ENCODE measurements around the gene GNG13.
"Not testable (repeated sequence)": the region's sequence is repeated elsewhere in the genome, so short reads cannot be mapped to it uniquely, and the experiment has no call there.

The GNG13 gene

DNA sequence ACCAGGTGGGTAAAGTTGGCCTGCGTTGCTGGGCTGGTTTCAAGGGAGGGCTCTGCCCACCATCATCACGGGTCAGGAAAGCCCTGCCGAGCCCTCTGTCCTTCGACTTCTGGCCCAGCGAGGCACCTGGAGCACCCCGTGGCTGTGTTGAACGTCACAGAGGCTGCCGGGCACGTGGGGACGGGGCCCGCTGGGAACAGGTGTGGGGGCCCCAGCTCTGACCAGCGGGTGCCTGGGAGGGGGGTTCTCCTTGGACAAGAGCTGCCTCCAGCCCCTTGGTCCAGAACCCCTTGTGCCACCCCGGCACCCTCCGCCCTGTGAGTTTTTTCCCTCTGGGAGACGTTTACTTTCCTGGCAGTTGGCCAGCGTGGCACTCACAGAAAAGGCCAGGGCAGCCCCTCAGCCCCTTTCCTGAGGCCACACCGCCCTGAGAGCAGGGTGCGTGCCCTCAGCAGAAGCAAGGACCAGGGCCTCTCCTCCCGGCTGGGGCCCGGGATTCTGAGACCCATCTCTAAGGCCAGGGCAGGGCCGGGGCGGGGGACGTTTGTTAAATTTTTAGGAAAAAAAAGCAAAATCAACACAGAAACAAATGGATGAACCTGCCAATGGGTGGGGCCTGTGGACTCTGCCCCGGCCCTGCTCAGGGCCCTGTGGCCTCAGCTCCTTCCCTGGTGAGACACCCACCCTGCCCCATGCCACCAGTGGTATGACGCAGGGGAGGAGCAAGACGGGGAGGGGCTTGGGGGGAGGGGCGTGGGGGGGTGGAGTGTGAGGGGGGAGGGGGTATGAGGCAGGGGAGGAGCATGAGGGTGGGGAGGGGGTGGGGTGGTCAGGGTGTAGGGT is 31.3 kb upstream of the GNG13 start:
- FAIRE-seq, result no peak

- FAIRE-seq, result no peak
Observed at GRCh38 chr16:830871-831570, 30.5 kb upstream of the GNG13 start.

- FAIRE-seq, result no peak
Observed at GRCh38 chr16:830107-830870, 29.8 kb upstream of the GNG13 start.

DNA sequence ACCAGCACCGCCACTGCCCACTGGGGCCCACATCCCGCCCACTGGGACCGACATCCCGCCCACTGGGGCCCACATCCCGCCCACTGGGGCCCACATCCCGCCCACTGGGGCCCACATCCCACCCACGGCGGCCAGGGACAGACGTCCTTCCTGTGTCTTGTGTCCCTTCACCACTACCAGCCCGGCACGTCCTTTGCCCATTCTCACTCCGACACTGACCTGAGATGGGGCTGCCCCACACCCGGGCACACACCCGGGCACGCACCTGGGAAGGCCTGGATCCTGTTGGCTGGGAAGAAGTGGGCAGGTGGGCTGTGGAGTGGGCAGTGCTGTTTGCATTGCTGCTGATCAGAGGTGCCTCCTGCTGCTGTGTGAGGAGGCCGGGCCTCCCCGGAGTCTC is 28.4 kb upstream of the GNG13 start:
- no peak for FAIRE-seq

DNA sequence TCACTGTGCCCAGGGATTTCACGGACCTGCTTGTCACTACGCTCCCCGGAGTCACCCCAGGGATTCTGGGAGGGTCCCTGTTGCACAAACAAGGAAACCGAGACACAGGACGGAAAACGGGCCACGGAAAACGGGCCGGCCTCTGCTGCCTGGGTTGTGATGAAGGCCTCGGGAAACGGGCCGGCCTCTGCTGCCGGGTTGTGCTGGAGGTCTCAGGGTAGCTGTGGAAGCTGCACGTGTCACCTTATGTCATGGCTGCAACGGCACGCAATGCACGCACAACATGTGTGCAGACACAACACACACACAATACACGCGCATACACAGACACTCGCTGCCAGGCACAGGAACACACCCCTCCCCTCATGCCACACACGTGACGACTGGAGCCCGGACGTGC is 27.0 kb upstream of the GNG13 start:
- no peak for FAIRE-seq

DNA sequence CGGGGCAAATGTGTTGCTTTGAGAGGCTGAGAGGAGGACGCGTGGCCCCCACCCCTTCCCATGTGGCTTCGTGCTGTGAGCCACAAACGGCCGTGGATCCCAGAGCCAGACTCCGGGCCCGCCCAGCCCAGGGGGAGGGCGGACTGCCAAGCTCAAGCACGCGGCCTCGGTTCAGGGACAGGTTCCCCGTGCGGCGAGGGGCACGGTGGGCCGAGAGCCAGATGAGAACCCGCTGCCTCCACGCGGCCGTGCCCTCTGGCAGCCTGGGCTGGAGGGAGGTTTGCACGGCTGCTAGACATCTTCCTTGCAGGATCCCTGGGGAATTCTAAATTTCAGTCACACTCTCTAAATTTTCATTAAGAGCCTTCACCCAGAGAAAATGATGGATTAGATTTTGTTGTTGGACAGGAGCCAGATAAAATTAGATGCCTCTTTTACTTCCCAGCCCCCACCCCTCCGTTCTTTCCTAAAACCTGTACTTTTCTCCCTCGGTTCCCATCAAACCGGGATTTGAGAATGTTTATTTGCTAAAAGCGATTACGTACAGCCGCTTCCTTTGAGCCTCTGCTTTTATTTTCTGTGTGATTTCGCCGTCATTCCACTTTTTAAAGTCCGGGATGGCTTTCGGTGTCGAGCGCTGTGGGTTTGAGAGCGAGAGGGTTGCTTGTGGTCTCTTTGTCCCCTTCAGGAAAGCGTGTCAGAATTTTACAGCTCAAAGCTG is 25.0 kb upstream of the GNG13 start:
- FAIRE-seq, result no peak

GRCh38 chr16:824601-825000 is 24.1 kb upstream of the GNG13 start:
- FAIRE-seq, result no peak

DNA sequence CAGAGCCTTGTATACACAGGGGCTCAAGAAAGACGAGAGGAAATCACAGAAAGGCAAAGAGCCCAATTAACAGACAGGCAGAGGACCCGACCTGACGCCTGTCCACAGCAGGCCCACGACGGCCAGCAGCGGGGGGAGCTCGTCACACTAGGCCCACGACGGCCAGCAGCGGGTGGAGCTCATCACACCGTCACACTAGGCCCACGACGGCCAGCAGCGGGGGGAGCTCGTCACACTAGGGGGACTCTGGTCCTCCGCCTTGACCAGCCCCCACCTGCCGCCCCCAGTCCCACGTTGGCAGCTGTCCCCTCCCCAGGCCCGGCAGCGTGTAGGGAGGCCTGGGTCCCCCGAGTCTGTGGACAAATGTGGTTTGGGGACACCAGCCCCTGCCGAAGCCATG is 23.7 kb upstream of the GNG13 start:
- no peak for FAIRE-seq

DNA sequence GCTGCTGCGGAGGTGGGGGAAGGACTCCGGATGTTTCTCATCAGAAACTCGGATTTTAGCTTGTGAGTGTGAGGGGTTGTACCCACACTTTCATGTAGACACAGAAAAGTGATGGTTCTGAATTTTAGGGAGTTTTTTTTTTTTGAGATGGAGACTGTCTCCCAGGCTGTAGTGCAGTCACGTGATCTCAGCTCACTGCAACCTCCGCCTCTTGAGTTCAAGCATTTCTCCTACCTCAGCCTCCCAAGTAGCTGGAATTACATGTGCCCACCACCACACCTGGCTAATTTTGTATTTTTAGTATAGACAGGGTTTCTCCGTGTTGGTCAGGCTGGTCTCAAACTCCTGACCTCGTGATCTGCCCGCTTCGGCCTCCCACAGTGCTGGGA is 22.4 kb upstream of the GNG13 start:
- no peak for FAIRE-seq

DNA sequence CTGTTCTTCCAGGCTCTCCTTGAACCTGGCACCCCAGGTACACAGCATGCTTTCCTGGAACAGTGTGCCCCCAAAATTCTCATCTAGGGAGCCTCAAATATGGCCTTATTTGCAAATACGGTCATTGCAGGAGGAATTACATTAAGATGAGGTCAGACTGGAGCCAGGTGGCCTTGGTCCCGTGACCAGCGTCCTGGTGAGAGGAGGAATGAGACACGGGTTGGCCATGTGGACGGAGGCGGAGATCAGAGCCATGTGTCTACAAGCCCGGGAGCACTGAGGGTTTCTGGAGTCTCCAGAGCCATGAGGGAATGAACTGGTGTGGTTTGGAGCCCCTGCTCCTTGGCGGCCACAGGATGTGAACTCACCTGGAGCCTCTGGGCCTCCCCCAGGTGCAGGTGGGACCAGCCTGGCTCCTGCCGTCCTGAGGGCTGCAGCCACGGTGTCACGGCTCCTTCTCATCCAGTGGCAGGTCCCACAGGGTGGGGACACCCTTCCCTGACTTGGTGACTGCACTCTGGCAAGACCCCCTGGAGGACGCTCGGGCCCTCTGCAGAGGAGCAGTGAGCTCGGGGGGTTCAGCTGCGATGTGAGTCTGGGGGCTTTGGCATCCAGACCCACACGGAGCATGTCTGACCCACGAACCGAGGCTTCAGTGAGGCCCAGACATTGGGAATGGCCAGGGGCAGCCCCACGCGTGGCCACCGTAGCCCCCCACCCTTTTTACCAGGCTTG is 21.8 kb upstream of the GNG13 start:
- FAIRE-seq, result no peak

GRCh38 chr16:821751-822150 is 21.2 kb upstream of the GNG13 start:
- no peak for FAIRE-seq

DNA sequence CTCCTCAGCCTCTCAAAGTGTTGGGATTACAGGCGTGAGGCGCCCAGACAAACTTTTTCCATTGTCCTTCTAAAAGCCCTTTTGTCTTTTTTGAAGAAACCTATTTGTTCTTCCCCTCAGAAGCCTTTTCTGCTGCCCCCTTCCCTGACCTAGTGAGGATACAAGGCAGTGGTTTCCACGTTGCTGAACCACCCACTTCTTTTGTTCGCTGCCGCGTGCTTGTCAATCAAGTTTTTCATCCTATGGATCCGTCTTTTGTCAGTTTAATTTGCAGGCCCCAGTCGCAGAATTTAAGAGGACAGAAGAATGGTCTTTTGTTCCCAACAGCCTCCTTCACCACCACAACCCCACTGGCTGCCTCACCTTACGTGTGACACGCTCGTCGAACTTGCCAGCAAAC is 20.2 kb upstream of the GNG13 start:
- FAIRE-seq, result no peak

GRCh38 chr16:820044-820408 is 19.5 kb upstream of the GNG13 start:
- not testable (repeated sequence) for FAIRE-seq

DNA sequence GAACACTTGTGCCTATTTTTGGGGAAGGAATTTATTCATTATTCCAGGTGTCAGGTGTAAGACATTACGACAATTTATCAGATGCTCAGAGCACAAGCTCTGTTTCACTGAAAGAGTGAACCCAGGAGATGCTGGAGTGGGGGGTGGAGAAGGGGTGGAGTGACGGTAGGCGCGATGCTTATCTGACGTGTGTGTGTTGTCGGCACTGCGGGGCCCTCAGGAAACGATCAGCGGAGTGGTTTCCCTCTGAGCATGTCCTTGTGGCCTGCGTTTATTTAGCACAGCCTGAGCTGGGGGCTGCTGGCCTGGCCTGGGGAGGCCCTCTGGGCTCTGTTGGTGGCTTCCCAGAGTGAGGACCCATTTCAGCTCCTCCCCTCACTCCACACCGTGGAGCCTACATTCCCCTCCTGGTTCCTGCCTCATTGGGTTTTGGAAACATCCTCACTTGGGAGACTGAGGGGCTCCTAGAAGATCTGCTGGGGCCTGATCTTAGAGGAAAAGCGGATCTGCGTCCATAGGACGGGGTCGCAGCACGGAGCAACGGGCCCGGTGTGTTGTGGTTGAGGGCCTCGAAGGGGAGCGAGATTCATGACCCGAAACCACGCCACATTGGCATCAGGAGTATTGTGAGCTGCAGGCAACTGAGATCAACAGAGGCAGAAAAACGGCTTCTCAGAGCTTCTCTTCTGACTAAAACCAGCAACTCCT is 19.0 kb upstream of the GNG13 start:
- FAIRE-seq, result no peak

DNA sequence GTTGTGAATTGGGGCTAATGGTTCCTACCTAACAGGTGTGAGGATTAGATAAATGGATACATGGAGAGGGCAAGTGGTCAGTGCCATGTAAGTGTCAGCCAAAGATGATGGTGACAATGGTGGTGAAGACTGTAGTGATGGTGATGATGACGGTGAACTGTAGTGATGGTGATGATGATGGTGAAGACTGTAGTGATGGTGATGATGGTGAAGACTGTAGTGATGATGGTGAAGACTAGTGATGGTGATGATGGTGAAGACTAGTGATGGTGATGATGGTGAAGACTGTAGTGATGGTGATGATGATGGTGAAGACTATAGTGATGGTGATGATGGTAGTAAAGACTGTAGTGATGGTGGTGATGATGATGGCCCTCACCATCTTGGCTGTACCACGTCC is 18.1 kb upstream of the GNG13 start:
- FAIRE-seq, result no peak

GRCh38 chr16:818132-818531 is 17.6 kb upstream of the GNG13 start:
- no peak for FAIRE-seq

DNA sequence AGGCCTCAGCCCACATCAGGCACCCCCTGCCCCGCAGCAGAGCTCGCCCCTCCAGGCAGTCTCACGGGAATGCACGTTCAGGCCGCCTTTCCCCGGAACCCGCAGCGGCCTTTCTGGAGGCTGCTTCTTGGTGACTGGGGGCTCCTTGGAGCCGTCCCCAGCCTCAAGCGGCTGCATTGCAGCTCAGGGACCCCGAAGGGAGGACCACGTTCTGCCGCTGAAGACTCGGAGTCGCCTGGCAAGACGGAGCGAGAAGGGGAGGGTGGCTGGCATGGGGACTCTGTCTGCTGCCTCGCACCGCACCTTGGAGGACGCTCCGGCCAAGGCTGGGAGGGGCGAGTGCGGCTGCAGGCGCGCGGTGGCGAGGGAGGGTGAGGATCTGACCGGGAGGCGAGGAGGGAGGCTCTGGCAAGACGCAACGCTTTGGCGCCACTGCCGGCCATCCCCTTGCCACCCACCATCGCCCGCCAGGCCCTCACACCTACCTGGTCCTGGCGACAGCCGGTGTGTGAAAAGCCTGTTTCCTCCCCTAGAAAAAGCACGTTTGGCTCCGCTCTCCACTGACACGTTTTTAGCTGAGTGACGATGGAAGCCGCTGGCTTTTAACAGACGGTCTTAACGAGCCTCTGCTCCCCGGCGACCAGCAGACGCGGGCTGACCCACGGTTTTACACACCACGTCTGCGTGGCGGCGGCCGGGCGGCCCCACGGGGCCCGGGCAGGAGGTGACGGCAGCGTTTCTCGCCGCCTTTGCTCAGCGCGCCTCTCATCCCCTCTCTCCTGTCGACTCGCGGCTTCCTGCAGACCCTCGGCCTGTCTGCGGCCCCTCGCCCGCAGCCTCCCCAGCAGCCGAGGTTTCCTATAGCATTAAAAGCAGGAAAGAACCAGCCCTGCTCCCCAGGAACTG is 16.7 kb upstream of the GNG13 start:
- FAIRE-seq, result no peak

GRCh38 chr16:815861-816260 is 15.3 kb upstream of the GNG13 start:
- no peak for FAIRE-seq

- no peak for FAIRE-seq
Observed at GRCh38 chr16:814974-815373, 14.4 kb upstream of the GNG13 start.

GRCh38 chr16:813916-814412 is 13.4 kb upstream of the GNG13 start:
- FAIRE-seq, result no peak

Measured in endometrium (tissue), 2 donors.